Activated T-helper 1 cell treated with anti-CD3 and anti-CD28 coated beads, Interleukin-2, amount 50 U/mL, for 16 hours (primary cell): ENCODE results near the gene ZNF333.
"Not testable (repeated sequence)": the region's sequence is repeated elsewhere in the genome, so short reads cannot be mapped to it uniquely, and the experiment has no call there.

Source experiments
- DNase-seq, 2 donors: peaks; one replicate each; pipeline ENCODE4 v3.0.0-alpha.2; 2020; ENCODE audit warnings: low read depth in 1 of 2, low spot score in 1 of 2

The ZNF333 gene

DNA sequence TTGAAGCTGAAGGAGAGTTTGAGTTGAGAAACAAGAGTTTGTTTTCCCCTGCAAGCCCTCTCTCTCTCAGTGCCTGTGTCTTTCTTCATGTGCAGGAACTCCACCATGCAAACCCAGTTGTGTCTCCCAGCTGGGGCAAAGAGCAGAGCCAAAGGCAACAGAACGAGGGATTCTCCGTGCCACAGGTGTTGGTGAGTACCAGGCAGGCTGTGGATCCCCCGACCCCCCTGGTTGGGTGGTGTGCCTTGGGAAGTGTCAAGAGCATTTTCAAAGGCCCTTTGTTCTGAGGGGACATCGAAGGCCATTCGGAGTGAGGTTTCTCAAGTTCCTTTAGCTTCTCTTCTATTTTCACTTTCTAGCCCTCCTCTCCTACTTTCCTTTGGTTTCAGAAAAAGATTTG, 5.6 kb downstream of the ZNF333 start:
- no peak for DNase-seq

DNA sequence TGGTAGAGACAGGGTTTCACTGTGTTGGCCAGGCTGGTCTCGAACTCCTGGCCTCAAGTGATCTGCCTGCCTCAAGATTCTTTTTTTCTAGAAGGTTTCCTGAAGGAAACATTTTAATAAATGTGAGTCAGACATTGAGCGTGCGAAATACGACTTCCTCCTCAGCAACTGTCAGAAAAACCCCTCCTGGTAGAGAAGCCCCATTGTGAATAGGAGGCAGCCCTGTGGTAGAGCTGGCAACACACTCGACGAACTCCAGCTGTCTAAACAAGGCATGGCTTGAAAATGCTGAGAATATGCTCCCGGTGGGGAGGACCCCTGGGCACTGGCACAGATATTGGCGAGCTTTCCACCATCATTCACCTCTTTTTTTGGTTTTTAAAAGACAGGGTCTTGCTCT, 9.8 kb downstream of the ZNF333 start:
- no peak for DNase-seq

DNA sequence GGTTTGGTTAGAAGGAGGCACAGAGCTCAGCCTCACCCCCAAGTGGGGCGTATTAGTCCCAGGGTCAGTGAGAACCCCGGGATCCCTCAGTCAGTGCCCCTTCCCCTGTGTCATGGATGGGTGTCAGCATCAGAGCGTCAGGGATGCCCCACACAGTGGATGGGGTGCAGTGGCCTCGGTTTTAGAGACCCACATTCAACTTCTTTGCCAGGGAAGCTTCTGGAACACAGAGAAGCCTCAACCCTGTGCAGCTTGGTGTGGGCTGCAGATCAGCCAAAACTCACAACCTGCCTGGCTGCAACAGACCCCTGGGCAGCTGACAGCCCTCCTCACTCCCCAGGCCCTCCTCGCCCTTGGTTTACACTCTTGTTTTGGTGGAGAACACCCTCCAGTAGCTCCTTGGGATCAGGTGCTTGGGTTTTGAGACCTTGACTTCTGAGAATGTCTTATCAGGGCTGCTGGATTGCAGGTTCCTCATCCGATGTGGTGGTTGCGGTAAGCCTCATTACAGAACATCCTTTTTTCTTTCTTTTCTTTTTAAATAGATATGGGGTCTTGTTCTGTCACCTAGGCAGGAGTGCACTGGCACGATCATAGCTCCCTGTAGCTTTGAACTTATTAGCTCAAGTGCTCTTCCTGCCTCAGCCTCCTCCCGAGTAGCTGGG, 11.0 kb downstream of the ZNF333 start:
- no peak for DNase-seq

DNA sequence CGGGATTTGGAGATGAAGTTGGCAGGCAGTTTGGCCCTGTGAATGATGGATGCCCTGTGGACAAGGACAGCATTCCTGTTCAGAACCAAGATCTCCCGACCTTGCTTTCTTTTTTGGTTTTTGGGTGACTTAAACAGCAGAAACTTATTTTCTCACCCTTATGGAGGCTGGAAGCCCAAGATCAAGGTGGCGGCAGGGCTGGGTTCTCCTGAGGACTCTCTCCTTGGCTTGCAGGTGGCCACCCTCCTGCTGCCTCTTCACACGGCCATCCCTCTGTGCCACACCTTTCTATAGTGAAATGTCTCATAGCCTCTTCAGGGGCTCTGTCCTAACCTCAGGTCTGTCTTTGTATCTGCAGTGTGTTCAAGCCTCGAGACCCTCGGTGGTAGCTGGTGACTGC, 14.0 kb downstream of the ZNF333 start:
- no peak for DNase-seq

DNA sequence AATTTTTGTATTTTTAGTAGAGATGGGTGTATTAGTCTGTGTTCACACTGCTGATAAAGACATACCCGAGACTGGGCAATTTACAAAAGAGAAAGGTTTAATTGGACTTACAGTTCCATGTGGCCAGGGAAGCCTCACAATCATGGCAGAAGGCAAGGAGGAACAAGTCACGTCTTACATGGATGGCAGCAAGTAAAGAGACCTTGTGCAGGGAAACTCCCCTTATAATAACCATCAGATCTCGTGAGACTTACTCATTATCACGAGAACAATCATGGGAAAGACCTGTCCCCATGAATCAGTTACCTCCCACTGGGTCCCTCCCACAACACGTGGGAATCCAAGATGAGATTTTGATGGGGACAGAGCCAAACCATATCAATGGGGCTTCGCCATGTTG, 14.6 kb downstream of the ZNF333 start:
- no peak for DNase-seq

DNA sequence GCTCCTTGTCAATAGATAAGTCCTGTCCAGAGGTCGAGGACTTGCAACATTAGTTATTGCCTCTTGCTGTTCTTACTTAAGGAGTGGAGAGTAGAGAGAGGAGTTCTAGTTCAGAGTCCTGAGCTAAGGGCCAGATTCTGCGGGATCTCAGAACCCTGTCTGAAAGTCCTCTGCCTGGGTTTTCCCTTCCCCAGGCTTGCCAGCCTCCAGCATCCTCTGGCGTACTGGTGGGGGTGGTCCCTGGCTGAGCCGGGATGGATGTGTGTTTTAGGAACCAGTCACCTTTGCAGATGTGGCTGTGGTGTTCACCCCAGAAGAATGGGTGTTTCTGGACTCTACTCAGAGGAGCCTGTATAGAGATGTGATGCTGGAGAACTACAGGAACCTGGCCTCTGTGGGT, 26.0 kb downstream of the ZNF333 start:
- DNase-seq: no peak

DNA sequence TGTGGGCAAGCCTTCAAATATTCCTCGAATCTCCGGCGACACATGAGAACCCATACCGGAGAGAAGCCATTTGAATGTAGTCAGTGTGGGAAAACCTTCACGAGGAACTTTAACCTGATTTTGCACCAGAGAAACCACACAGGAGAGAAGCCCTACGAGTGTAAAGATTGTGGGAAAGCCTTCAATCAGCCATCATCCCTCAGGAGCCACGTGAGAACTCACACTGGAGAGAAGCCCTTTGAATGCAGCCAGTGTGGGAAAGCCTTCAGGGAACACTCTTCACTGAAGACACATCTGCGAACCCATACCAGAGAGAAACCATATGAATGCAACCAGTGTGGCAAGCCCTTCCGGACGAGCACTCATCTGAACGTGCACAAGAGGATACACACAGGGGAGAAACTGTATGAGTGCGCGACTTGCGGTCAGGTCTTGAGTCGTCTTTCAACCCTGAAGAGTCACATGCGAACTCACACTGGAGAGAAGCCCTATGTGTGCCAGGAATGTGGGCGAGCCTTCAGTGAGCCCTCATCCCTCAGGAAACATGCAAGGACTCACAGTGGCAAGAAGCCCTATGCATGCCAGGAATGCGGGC, 28.8 kb downstream of the ZNF333 start:
- no peak for DNase-seq

DNA sequence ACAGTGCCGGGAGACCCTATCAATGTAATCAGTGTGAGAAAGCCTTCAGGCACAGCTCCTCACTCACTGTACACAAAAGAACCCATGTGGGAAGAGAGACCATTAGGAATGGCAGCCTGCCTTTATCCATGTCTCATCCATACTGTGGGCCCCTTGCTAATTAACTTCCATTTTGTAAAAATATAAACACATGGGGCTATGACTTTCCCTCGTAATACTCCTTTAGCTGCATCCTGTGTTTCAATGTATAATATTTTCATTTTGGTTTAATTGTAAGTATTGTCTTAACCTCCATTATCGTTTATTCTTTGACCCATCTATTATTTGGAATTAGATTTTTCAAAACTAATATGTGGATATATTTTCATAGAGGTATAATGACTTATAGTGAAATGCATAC, 29.3 kb downstream of the ZNF333 start:
- DNase-seq: no peak

DNA sequence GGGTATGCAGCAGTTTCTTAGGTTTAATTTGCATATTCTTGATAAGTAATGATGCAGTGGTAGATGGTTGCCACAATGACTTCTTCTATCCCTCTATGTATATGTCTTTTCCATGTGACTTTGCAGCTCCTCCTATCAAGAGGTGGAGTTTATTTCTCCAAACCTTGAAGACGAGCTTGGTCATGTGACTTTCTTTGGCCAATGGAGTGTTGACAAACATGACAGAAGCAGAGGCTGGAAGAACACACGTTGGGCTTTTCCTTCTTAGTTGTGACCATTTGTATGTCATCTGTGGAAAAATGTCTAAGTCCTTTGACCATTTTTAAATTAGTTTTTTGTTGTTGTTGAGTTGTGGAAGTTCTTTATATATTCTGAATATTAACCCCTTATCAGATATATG, 32.3 kb downstream of the ZNF333 start:
- DNase-seq: no peak

DNA sequence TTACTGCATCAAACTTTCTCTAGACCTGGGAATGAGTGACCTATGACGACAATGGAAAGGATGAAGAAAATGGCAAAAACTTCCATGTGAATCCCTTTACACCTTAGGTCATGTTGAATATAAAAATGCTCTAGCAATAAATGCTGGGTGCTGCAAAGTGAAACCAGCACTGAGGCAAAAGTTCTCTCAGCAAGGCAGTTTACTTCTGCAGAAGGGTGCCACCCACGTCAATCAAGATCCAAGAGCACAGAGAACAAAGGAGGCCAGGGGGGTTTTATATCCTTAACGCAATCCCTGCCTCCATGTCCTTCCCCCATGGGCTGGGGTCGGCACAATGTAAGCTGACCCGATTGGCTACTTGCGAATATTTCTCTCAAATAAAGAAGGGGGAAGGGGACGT, 38.7 kb downstream of the ZNF333 start:
- DNase-seq: no peak

DNA sequence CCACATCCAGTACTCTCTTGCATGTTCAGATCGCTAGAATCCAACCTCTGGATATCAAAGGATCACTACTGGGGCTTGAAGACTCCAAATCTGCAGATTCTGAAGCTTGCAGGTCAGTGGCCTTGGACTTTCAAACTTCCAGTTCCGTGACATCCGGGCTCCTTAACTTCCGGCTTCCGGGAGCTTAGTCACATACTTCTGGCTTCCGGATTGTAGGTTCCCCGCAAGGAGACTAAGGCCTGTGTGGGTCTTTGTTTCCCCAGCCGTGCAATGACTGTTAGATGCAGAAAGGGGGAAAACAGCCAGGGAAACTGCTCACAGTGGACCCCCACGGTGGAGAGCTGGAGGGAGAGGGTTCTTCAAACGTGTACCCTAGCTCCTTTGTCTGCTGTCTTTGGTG, 41.4 kb downstream of the ZNF333 start:
- no peak for DNase-seq

DNA sequence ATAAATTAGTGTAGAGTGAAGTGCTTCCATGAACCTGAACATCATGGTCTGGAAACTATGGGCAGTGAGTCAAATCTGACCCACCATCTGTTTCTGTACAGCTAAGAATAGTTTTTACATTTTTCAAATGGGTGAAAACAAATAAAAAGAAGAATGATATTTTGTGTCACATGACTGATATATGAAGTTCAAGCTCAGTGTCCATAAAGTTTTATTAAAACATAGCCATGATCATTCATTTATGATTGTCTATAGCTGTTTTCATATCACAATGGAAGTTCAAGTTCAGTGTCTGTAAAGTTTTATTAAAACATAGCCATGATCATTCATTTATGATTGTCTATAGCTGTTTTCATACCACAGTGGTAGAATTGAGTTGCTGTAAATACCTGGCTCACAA, 42.7 kb downstream of the ZNF333 start:
- no peak for DNase-seq

DNA sequence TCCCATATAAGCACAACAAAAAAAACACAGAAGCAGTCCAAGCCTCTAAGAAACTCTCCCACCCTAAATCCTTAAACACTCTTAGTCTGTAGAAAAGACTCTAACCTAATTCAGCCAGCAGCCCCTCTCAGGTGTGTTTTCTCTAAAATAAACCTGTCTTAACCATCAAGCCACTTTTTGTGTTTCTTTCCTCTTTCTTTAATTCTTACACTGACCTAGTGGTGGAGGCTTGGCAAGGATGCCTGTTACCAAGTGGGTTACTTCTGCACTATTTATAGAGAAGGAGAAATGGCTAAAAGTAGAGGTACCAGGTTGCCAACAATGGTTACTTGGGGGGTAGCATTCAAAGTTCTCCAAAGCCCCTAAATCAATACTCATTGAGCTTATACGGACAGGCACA, 43.7 kb downstream of the ZNF333 start:
- no peak for DNase-seq

DNA sequence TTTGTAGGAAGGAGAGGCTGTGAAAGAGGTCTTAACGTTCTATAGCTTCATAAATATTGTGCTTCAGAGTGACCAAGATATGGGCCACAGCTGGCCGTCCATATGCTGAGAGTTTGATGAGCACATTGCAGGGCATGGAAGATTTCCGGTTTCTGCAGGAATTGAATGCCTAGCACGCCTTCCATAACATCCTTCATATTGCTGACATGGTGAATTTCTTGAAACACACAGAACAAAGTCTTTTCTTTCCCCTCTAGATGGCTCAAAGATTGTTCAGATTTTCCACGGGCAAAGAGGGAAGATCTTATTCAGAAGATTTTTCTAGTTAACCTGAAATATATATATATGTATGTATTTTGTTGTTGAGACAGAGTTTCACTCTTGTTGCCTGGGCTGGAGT, 46.1 kb downstream of the ZNF333 start:
- DNase-seq: no peak

DNA sequence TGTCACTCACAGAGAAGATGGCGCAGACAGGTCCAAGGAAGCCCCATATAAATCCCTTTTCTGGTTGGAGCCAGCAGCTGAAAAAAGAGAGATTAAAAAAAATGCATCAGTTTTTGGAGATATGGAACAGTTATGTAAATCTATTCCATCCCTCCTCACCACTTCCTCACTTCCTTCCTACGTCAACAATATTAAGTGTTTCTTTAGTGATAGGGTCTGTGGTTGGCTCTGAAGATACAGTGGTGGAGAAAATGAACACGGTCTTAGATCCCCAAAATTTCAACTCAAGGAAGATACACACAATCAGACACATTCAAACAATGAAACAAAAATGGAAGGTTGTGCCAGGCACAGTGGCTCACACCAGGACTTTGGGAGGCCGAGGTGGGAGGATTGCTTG, 57.0 kb downstream of the ZNF333 start:
- DNase-seq: no peak

DNA sequence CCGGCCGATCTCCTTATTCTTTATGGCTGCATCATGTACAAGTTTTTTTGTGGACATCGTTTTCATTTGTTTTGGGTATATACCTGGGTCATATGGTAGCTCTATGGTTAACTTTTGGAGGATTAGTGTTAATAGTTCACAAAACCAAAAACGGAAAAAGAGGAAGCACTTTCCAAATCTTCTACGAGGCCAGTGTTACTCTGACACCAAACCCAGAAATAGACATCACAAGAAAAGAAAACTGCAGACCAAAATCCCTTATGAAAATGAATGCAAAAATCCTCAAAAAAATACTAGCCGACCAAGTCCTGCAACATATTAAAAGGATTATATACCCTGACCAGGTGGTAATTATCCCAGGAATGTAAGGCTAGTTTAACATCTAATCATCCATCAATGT, 58.8 kb downstream of the ZNF333 start:
- DNase-seq: no peak

DNA sequence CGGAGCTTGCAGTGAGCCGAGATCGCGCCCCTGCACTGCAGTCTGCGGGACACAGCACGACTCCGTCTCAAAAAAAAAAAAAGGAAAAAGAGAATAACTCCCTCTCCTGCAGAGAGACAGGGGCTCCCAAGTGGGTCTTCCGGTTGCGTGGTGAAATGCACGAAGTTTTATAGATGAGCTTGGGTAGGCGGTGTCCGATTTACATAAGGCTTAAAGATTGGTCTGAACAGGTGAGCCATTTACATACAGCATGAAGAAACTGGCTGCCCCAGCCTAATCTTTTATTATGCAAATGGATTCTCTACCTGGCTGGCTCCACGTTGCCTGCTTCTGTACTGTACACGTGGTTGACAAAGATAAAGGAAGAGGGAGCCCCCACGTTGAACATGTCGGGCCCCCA, 69.0 kb downstream of the ZNF333 start:
- DNase-seq: no peak

DNA sequence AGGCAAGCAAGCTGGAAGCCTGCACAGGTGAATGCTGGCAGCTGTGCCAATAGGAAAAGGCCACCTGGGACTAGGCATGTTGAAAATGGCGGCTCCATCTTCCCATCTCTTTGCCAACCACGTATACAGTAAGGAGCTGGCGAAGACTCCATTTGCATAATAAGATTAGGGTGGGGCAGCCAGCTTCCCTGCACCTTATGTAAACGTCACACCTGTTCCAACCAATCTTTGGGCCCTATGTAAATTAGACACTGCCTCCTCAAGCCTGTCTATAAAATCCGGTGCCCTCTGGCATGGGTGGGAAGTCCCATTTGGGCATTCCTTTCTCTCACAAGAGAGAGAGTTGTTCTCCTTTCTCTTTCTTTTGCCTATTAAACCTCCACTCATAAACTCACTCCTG, 71.8 kb downstream of the ZNF333 start:
- no peak for DNase-seq

DNA sequence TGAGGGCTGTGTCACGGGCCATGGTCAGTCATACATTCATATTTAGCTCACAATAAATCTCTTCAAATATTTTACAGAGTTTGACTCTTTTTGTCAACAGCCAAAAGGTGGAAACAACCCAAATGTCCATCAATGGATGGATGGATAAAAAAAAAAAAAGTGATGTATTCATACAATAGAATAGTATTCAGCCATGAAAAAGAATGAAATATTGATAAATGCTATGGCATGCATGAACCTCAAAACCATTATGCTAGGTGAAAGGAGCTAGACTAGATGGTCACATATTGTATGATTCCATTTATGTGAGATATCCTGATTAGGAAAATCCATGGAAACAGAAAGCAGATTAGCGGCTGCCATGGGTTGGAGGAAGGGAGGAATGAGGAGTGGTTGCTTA, 72.3 kb downstream of the ZNF333 start:
- no peak for DNase-seq

DNA sequence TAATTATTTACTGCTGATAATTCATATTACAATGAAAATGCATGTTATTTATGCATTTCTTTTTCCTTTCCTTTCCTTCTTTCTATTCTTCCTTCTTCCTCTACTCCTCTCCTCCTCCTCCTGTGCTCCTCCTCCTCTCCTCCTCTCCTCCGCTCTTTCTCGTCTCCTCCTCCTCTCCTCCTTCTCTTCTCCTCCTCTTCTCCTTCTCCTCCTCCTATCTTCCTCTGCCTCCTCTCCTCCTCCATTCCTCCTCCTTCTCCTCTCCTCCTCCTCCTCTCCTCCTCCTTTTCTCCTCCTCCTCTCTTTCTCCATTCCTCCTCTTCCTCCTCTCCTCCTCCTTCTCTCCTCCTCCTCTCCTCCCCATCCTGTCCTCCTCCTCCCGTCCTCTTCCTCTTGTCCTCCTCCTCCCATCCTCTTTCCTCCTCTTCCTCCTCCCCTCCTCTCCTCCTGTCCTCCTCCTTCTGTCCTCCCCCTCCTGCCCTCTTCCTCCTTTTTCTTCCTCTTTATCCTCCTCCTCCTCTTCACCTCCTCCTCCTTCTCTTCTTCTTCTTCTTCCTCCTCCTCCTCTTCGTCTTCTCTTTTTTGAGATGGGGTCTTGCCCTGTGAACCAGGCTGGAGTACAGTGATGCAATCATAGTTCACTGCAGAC, 73.8 kb downstream of the ZNF333 start:
- DNase-seq: no peak

DNA sequence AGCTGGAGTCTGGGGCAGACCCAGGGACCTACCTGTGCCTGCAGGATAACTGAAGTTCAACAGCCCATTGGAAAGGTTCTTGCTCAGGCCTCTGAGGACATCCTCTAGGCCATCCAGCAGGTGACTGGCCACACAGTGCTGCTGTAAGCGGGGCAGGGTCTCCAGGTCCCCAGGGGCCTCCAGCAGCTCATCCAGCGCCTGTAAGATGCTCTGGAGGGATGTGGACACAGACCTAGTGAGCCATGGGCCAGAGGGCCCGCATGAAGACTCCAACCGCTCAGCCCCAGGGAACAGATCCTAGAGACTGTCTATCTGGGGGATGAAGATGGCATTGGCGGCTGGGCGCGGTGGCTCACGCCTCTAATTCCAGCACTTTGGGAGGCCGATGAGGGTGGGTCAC, 74.6 kb downstream of the ZNF333 start:
- no peak for DNase-seq

DNA sequence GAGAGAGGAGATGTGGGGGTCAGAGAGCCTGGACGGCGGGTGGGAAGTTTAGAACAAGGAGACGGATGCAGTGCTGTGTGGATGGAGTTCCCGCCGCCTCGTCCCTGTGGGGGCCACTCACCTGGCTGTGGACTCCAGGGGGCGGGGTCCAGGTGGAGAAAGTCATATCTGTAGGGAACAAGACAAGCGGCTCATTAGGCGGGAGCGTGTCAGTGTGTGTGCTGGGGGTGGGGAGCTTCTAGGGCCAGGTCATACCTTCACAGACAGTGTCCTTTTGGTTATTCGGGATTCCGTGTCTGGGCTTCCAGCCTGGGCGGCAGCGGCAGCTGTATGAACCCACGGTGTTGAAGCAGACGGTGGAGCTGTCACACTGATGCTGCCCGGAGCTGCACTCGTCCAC, 75.6 kb downstream of the ZNF333 start:
- DNase-seq: not testable (repeated sequence)

DNA sequence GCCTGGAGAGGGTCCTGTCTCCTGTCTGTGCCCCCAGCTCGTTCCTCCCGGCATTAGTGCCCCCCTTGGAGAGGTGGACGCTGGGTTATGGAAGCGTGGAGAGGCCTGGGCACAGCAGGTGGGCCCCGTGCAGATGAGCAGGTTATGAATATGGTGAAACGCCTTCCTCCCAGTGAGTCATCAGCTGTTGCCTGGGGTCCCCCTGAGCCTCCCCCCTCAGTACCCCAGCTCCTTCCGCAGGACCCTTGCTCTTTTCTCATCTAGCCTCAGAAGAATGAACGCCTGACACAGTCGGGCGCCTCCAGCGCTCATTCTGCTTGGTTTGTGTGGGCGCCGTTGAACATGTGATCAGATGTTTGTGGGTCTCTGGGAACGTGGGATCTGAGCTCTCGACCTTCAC, 76.0 kb downstream of the ZNF333 start:
- DNase-seq: not testable (repeated sequence)
